Activated CD4-positive, alpha-beta T cell treated with anti-CD3 and anti-CD28 coated beads, Interleukin-2, amount 50 U/mL, for 48 hours (primary cell): ENCODE measurements around the gene ABCC10.
"Not testable (repeated sequence)": the region's sequence is repeated elsewhere in the genome, so short reads cannot be mapped to it uniquely, and the experiment has no call there.

Experiments
- DNase-seq, 2 experiments: peaks; one replicate each; pipeline ENCODE4 v3.0.0-alpha.2; 2020

ABCC10 gene

DNA sequence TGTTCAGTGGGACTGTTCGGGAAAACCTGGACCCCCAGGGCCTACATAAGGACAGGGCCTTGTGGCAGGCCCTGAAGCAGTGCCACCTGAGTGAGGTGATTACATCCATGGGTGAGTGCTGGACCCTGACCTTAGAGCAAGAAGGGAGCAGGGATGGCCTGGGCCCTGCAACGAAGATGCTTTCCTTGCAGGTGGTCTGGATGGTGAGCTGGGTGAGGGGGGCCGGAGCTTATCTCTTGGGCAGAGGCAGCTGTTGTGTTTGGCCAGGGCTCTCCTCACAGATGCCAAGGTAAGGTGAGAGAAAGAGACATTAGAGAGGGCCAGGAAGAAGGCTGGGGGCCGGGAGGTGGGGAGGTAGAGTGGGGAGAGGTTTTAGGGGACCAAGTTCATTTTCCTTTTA lies 21.6 kb downstream of the ABCC10 start:
- no peak for DNase-seq

DNA sequence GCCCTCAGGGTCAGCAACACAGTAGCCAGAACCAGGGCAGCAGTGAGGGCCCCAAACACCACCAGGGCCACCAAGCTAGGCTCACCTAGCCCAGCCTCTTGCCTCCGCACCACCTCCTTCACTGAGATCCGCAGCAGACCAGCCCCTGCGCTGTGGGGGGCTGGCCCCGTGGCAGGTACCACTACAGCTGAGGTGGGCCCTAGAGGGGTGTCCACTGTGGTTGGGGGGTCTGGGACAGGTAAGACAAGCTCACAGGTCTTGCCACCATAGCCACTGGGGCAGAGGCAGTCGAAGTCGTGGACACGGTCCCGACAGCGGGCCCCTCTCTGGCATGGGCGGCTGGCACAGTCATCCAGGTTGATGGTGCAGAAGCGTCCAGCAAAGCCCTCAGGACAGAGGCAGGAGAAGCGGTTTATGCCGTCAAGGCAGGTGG lies 23.4 kb downstream of the ABCC10 start:
- no peak for DNase-seq

DNA sequence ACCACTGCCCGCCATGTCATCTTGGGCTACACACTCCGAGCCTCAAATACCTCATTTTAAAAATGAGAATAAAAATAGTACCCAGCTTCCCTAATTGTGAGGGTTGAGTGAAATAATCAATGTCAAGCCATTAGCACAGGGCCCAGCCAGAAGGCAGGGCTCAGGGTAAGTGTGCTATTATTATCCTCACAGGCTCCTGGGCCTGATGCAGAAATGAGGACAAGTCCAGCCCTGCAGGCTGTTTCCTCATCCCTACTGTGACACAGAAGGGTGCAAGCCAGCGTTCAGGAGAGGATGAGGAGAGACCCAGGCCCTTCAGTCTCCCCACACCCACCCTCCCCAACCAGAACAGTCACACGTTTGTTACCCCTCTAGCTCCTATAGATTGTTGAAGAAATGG lies 24.0 kb downstream of the ABCC10 start:
- DNase-seq = no peak

DNA sequence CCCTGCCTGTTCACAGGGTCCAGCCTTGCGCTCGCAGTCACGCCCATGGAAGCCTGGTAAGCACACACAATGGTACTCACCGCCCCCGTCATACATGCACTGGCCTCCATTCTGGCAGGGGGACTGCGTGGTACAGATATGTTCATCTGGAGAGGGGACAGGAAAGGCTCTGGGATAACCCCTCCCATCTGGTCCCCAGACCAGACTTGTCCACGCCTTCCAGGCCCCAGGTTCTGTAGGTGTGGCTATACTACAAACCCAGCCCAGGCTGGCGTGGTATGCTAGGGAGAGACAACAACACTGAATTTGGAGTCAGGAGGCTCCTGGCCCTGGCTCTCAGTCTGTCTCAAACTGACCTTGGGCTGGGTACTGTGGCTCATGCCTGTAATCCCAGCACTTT lies 24.6 kb downstream of the ABCC10 start:
- no peak for DNase-seq

DNA sequence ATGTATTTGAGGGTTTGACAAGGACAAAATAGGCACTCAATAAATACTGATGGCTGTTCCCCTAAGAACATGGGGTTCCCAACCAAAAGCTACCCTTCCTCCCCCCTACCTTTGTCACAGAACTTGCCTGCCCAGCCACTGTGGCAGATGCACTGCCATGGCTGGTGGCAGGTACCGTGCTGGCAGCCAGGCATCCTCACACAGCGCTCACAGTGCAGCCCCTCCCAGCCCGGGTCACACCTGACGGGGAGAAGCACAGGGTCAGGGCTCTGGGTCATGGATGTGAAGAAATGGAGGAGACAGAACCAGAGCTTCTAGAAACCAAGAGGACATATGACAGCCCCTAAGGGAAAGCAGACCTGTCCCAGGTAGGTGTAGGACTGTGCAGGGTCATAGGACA lies 25.6 kb downstream of the ABCC10 start:
- no peak for DNase-seq

DNA sequence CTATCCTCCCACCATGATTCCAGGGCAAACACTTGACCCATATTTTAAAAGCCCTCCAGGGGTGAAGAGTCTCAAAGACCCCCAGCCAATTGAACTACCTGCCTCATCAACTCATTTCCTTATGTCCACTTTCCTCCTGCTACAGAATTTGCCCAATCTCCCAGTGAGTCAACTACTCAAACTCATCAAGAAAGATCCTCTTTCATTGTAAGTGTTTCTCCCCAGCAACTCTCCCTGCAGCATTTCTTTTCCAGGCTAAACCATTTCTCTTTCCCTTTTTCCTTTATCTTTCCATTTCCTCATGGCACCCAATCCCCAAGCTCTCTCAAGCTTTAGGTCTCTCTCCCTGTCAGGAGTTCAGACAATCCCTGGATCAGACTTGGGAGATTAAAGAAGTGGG lies 26.5 kb downstream of the ABCC10 start:
- DNase-seq = no peak

DNA sequence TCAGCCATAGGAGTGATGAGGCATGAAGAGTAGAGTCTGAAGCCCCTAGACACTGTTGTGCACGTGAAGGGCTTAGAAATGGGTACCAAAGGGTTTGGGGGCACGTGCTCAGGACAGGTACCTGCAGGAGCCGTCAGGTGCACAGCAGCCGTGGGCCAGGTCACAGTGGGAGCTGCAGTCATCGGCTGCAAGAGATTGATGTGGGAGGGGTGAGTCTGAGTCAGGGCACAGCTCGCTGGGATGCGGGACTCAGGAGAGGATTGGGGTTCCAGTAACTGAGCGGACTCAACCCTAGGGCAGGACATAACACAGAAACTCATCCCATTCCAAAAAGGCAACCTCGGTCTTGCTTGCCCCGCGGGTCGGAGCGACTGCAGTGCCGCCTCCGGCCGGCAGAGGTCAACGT lies 27.0 kb downstream of the ABCC10 start:
- DNase-seq = peak; percentile 76 to 81

DNA sequence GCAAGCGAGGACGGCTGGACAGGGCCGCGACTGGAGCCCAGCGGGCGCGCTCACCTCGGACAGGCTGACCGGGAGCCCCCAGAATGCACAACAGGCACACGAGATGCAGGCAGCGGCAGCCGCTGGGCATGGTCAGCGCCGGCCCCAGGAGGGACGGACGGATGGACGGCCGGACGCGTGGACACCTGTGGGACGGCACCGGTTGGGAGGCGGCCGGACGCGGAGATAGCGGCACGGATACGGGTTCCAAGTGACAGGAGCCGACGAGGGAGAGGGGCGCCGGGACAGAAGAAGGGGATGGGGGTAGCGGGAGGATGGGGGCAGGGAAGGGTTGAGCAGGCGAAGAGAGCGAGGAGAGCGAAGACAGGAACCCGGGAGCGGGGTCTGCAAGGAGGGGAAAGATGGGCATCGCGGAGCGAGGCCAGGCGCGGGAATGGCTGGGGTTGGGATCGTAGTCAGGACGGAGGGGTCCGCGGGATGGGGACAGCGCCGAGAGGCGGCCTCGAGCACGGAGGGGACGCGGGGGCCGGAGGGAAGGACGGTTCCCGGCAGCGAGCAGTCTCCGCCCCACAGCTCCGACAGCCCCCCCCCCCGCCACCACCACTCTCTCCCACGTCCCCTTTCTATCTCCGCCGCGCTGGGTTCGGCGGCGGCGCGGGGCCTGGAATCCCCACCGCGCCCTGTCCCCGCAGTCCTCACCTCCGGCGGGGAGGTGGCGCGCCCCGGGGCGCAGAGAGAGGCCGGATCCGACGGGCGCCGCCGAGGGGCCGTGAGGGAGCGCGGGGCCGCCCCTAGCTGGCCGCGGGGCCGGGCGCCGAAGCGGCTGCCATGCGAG lies 27.6 kb downstream of the ABCC10 start:
- peak; percentile 31 to 41 for DNase-seq

DNA sequence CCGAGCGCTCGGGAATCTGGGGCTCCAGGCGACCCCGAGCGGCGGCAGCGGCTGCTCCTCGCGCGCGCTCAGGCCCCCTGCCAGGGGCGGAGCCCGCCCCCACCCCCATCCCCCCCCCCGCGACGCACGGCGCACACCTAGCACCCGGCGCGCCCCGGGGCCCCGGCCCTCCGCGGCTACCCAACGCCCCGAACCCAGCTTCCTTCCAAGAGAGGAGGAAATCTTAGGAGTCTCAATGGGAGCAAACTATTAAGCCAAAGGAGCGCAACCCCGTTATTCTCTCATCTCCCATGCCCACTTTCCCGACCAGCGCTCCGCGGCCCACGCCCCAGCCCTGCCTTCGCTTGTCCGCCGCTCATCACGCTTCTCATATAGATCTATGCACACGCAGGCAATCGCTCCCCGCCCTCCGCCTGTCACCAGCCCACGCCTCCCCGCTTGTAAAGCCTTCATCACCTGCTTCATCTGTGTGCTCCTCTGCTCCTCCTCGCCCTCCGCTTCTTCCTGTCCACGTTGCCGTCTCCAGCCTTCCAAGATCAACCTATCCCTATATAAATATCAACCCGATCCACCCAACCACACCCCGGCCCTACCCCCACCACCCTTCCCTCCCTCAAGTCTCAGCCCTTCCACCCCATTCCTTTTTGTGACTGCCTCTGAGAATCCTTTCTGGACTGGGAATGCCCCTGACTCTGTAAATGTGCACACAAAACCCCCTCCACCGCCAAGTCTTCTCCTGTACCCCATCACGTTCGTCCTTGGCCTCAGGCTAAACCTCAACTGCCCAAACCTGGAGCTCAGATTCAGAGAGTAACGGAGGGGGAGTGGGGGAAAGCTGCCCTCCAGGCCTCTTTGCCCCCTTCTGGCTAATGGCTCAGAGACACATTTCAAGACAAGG lies 28.4 kb downstream of the ABCC10 start, which contains the start of gene DLK2:
Gene DLK2, minus strand, starts transcription at position 18 of the 898 bp plus-strand sequence. CDS start 723 bp downstream, outside the sequence.
- peak; percentile 59 to 65 for DNase-seq

DNA sequence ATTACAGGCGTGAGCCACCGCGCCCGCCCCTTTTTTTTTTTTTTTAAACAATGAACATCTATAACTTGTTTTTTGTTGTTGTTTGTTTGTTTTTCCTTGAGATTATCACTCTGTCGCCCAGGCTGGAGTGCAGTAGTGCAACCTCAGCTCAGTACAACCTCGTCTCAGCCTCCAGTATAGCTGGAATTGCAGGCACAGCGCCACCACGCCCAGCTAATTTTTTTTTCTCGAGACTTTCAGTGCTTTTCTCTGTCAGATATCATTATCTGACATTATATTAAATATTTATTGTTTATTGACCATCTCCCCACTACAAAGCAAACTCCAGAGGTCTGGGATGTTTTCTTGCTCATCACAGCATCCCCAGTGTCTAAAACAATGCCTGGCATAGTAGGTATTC lies 30.3 kb downstream of the ABCC10 start:
- DNase-seq = no peak

DNA sequence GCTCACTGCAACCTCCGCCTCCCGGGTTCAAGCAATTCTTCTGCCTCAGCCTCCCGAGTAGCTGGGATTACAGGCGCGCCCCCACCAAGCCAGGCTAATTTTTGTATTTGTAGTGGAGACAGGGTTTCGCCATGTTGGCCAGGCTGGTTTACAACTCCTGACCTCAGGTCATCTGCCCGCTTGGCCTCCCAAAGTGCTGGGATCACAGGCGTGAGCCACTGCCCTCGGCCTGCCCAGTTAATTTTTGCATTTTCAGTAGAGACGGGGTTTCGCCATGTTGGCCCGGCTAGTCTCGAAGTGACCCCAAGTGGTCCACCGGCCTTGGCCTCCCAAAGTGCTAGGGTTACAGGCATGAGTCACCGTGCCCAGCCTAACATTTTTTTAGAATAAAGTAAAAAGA lies 30.8 kb downstream of the ABCC10 start:
- DNase-seq = not testable (repeated sequence)

DNA sequence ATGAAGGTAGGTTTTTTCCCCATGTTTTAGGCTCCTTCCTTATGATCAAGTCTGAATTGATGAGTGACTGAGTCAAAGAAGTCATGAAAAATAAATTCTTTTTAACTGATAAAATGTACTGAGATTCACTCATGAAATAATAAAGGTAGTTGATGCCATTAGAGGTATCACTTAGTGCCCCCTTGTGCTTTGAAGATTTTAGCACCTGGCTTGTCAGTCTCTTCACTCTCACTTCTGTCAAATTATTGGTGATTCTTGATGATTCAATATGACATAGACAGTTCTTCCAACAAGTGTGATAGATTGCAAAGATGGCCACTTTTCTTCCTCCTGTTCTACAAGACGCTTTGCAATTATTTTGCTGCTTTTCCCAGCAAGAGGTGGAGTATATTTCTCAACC lies 32.2 kb downstream of the ABCC10 start:
- no peak for DNase-seq

DNA sequence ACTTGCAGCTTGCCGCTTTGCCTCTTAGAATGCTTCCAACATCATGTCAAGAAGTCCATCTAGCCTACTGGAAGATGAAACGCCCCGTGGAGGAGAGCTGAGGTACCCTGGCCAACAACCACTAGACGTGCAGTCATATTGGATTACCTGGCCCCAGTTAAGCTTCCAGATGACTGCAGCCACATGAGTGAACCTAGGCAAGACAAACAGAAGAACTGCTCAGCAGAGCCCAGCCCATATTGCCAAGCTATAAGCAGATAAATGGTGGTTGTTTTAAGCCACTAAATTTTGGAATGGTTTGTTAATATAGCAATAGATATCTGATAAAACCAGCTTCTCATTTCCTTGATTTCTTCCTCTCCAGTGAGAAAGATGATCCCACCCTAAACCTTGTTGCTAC lies 32.7 kb downstream of the ABCC10 start:
- no peak for DNase-seq

DNA sequence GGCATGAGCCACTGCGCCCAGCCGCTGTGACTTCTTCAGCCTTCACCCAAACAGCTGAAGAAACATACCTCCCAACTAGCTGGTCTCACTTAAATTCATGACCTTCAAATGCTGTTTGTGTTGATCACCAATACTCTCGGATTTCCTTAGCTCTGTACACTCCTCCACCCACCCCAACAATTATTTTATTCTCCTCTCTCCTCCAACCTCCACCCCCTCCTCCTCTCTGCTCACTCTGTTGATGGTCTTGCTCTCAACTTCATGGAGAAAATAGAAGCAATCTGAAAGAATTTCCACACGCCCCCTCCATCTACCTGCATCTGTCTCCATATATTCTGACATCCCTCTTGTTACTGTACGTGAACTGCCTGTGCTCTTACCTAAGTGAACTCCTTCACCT lies 34.6 kb downstream of the ABCC10 start:
- no peak for DNase-seq

DNA sequence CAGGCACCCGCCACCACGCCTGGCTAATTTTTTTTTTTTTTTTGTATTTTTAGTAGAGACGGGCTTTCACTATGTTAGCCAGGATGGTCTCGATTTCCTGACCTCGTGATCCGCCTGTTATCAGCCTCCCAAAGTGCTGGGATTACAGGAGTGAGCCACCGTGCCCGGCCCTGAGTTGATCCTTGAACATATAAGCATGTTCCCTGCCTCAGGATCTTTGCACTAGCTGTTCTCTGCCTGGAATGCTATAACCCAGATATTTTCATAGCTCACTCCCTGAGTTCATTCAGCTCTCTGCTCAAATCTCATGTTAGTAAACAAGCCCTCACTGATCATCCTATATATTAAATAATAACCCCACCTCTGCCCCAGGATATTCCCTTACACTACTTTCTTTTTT lies 37.0 kb downstream of the ABCC10 start:
- no peak for DNase-seq

DNA sequence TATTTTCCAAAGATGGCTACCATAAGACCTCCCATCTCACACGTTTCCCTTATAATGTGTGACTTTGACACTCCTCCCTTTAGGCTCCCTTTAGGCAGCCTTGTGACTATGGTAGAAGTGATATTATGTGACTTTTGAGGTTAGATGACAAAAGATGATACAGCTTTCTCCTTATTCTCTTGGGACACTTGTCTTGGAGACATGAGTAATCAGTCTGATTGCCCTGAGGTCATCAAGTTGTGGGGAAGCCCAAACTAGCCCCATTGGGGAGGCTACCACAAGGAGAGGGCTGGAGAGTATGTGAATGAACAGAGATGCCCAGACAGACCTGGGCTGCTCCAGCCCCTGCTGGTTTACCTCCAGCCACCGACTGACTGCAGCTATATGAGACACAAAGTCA lies 38.6 kb downstream of the ABCC10 start:
- no peak for DNase-seq

DNA sequence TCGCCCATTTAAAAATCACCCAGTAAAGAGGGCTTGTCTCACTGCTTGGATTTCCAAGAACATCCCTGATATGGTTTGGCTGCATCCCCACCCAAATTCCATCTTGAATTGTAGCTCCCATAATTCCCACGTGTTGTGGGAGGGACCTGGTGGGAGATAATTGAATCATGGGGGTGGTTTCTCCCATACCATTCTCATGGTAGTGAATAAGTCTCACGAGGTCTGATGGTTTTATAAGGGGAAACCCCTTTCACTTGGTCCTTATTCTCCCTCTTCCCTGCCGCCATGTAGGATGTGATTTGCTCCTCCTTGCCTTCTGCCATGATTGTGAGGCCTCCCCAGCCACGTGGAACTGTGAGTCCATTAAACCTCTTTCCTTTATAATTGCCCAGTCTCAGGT lies 39.9 kb downstream of the ABCC10 start:
- DNase-seq = not testable (repeated sequence)

DNA sequence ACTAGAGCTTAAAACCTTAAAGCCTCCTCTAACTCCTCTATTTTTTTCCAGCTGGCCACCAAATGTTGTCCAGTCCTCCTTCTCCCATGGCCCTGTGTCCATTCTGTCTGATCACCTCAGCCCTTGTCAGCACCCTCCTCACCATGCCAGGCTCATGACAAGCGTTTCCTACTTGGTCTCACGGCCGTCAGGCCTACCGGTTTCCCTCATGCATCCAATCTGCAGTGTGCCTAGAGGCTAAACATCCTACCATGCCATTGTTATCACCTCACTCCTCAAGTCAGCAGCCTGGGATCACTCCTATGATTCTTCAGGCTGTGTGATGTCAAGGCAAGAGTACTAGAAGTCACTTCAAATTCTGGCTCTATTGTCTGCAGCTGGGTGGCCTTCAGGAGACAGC lies 40.4 kb downstream of the ABCC10 start:
- DNase-seq = no peak

DNA sequence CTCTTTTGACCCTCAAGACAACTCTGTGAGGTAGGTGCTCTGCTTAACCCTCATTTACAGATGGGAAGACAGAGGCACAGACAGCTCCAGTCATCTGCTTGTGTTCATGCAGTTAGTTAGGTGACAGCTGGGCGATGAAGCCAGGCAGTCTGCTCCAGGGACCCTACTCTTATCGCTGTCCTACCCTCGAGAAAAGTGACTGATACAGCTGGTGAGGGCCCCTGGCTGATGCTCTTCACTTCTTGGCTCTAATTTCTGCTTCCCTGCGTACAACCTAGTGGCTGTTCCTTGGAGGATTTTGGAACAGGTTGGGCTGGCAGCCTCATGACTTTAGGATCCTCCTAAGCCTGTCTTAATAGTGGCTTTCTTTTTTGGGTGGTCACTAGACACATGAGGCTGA lies 40.9 kb downstream of the ABCC10 start:
- no peak for DNase-seq

DNA sequence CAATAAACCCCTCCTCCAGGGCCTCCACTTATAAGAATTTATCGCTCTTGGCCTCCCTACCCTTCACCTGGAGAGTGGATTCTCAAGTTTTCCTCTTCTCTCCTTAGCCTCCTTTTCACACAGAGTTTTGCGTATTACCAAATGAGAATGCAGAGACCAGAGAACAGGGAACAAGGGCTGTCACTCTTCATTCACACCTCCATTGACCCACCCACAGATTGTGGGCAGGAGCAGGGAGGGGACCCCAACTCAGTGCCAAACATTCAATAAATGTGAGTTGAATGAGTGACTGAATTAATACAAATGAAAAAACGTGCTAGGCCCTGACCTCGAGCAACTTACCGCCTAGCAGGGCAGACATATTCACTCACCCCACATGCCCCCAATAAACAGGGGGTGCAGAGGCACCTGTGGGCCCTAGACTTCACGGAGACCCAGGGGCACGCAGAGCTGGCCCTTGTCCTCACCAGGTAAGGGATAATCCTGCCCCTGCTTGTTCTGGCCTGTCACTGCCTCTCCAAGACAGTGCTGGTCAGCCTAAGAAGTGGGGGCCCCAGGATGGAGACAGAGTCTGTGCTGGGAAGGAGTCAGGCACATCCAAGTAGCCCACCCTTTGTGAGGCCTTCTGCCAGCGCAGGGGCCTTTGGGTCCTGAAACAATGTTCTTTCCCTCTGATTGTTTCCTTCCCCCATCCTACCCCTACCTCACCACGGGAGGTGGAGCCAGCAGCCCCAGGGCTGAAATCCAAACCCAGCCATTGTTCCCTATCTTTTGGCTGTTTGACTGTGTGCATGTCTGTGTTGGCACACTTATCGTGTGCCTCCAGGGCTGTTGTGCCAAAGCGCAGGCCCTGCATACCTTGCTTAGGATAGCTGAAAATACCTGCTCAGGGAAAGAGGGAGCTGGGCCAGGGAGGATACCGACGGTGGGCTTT lies 41.7 kb downstream of the ABCC10 start:
- DNase-seq = no peak

DNA sequence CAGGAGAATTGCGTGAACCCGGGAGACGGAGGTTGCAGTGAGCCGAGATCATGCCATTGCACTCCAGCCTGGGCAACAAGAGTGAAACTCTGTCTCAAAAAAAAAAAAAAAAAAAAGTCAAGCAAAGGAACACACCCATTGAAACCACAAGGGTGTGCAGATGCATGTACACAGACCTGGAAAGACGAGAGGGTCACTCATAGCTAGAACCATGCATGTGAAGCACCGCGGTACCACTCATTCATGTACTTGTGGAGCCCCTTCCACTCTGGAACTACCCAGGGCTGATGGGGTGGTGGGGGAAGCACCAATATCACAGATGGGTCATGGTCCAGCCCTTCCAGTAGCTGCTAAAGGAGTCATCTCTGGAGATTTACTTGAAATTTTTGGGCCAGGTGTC lies 42.6 kb downstream of the ABCC10 start:
- DNase-seq = no peak

DNA sequence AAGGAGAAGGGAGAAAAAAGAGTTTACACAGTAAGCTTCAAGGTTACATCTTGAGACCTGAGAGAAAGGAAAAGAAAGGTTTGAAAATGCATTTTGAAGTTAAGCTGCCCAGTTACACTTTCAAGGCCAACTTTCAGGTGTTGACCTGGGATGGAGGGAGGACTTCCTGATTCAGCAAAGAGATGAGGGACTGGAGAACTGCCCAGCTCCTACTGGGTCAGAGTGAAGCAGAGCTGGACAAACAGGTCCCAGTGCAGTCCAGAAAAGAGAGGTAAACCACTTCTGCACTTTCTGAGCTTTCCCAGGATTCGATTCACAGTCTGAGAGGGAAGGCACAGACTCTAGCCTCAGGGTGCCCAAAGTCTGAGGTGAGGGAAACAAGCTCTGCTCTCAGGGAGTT lies 44.1 kb downstream of the ABCC10 start:
- no peak for DNase-seq

DNA sequence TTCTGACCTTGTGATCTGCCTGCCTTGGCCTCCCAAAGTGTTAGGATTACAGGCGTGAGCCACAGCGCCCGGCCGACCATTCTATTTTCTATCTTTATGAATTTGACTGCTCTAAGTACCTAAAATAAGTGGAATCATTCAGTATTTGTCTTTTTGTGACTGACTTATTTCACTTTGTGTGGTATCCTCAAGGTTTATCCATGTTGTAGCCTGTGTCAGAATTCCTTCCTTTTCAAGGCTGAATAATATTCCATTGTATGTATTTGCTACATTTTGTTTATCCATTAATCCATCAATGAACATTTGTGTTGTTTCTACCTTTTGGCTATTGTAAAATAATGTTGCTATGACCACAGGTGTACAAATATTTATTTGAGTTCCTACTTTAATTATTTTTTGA lies 45.2 kb downstream of the ABCC10 start:
- no peak for DNase-seq
